ENCODE measurements around the gene SUSD5. TPM values are rescaled to one million over a fixed set of nuclear protein-coding genes. Genes with fewer than 3 reads are reported as not detected.

The SUSD5 gene
- total and polyA plus RNA-seq, 2 of the 13 experiments (the other 11 are each of a cell fraction or from before 2014, with no cell fraction given): not detected

DNA sequence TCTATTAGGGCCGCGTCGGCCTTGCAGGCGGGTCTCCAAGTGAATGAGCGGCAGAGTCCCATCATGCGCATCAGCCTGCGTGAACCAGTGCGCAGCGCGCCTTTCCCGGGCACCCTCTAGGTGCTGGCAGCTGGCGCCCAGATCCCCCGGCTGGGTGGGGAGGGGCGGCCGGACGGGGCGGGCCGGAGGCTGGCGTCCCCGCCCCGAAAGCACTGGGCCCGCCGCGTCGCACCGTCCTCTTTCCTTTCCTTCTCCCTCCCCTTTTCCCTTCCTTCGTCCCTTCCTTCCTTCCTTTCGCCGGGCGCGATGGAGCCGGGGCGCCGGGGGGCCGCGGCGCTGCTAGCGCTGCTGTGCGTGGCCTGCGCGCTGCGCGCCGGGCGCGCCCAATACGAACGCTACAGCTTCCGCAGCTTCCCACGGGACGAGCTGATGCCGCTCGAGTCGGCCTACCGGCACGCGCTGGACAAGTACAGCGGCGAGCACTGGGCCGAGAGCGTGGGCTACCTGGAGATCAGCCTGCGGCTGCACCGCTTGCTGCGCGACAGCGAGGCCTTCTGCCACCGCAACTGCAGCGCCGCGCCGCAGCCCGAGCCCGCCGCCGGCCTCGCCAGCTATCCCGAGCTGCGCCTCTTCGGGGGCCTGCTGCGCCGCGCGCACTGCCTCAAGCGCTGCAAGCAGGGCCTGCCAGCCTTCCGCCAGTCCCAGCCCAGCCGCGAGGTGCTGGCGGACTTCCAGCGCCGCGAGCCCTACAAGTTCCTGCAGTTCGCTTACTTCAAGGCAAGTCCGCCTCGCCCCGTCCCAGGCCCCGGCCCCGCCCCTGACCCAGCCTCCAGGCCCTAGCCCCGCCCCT, 104.6 kb downstream of the SUSD5 start, which contains the start of gene CRTAP (continued):
- no peak for TF ChIP-seq SOX13 (IDR thresholded peaks at IDR 0.05)
- peak in 1 of 2 experiments; percentile 24; a peak in 1 of 4 replicates for TF ChIP-seq SOX13 (CRISPR knock-in tag; conservative IDR thresholded peaks at IDR 0.05 in 1 of 2, IDR thresholded peaks at IDR 0.05 in 1 of 2)
- TF ChIP-seq KDM3A (CRISPR knock-in tag; IDR thresholded peaks at IDR 0.05; ENCODE audit: low read depth): 0 out of 2 replicates have a peak, but pooled peaks have one; percentile 20
- peak; percentile 93; the same call in 1 of the 2 replicates for TF ChIP-seq SMAD1 (CRISPR knock-in tag; IDR thresholded peaks at IDR 0.05; ENCODE audit: borderline replicate concordance, low read depth)
- peak; percentile 41 for TF ChIP-seq CBX1 (IDR thresholded peaks at IDR 0.05; ENCODE audit: low read depth)
- TF ChIP-seq ZMYM3 (CRISPR knock-in tag; IDR thresholded peaks at IDR 0.05): peak; percentile 22; the same call in 1 of the 2 replicates
- TF ChIP-seq TCF12 (IDR thresholded peaks at IDR 0.05): no peak
- peak; percentile 68; the same call in 1 of the 2 replicates for TF ChIP-seq TCF12 (CRISPR knock-in tag; IDR thresholded peaks at IDR 0.05)
- TF ChIP-seq, protein P1, sequence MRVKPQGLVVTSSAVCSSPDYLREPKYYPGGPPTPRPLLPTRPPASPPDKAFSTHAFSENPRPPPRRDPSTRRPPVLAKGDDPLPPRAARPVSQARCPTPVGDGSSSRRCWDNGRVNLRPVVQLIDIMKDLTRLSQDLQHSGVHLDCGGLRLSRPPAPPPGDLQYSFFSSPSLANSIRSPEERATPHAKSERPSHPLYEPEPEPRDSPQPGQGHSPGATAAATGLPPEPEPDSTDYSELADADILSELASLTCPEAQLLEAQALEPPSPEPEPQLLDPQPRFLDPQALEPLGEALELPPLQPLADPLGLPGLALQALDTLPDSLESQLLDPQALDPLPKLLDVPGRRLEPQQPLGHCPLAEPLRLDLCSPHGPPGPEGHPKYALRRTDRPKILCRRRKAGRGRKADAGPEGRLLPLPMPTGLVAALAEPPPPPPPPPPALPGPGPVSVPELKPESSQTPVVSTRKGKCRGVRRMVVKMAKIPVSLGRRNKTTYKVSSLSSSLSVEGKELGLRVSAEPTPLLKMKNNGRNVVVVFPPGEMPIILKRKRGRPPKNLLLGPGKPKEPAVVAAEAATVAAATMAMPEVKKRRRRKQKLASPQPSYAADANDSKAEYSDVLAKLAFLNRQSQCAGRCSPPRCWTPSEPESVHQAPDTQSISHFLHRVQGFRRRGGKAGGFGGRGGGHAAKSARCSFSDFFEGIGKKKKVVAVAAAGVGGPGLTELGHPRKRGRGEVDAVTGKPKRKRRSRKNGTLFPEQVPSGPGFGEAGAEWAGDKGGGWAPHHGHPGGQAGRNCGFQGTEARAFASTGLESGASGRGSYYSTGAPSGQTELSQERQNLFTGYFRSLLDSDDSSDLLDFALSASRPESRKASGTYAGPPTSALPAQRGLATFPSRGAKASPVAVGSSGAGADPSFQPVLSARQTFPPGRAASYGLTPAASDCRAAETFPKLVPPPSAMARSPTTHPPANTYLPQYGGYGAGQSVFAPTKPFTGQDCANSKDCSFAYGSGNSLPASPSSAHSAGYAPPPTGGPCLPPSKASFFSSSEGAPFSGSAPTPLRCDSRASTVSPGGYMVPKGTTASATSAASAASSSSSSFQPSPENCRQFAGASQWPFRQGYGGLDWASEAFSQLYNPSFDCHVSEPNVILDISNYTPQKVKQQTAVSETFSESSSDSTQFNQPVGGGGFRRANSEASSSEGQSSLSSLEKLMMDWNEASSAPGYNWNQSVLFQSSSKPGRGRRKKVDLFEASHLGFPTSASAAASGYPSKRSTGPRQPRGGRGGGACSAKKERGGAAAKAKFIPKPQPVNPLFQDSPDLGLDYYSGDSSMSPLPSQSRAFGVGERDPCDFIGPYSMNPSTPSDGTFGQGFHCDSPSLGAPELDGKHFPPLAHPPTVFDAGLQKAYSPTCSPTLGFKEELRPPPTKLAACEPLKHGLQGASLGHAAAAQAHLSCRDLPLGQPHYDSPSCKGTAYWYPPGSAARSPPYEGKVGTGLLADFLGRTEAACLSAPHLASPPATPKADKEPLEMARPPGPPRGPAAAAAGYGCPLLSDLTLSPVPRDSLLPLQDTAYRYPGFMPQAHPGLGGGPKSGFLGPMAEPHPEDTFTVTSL (CRISPR knock-in tag; IDR thresholded peaks at IDR 0.05; ENCODE audit: borderline replicate concordance): no peak
- peak; percentile 29; the same call in 1 of the 2 replicates for TF ChIP-seq REPIN1 (CRISPR knock-in tag; IDR thresholded peaks at IDR 0.05; ENCODE audit: borderline replicate concordance, low read depth)
- TF ChIP-seq ZNF225 (CRISPR knock-in tag; IDR thresholded peaks at IDR 0.05): peak; percentile 76; the same call in 1 of the 2 replicates
- TF ChIP-seq, protein P2, sequence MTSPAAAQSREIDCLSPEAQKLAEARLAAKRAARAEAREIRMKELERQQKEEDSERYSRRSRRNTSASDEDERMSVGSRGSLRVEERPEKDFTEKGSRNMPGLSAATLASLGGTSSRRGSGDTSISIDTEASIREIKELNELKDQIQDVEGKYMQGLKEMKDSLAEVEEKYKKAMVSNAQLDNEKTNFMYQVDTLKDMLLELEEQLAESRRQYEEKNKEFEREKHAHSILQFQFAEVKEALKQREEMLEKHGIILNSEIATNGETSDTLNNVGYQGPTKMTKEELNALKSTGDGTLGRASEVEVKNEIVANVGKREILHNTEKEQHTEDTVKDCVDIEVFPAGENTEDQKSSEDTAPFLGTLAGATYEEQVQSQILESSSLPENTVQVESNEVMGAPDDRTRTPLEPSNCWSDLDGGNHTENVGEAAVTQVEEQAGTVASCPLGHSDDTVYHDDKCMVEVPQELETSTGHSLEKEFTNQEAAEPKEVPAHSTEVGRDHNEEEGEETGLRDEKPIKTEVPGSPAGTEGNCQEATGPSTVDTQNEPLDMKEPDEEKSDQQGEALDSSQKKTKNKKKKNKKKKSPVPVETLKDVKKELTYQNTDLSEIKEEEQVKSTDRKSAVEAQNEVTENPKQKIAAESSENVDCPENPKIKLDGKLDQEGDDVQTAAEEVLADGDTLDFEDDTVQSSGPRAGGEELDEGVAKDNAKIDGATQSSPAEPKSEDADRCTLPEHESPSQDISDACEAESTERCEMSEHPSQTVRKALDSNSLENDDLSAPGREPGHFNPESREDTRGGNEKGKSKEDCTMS (CRISPR knock-in tag; conservative IDR thresholded peaks at IDR 0.05): no peak
- TF ChIP-seq ZNF710 (CRISPR knock-in tag; IDR thresholded peaks at IDR 0.05; ENCODE audit: borderline replicate concordance): peak; percentile 71; the same call in 1 of the 2 replicates
- TF ChIP-seq, protein P3, sequence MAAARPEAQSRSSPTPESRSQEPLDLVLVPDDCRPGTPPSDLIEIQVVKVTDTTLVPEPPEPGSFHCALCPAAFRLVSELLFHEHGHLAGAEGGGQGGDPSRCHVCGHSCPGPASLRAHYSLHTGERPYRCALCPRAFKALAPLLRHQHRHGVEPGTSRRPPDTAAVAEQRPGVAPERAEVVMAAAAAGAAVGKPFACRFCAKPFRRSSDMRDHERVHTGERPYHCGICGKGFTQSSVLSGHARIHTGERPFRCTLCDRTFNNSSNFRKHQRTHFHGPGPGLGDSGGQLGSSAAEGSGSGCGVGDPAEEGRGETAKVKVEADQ (CRISPR knock-in tag; IDR thresholded peaks at IDR 0.05; ENCODE audit: borderline replicate concordance): no peak
- TF ChIP-seq ZC3H13 (CRISPR knock-in tag; IDR thresholded peaks at IDR 0.05): peak; percentile 84
